Colonic mucosa (tissue), 4 donors: ENCODE data around the gene CHAF1A. TPM values are rescaled to one million over a fixed set of nuclear protein-coding genes. Genes with fewer than 3 reads are reported as not detected.

ENCODE experiments used
- DNase-seq: peaks from one replicate; pipeline ENCODE4 v3.0.0-alpha.2; 2020
- H3K27ac ChIP-seq: fragments of 200-600 bp; one replicate; pipeline ENCODE4 v1.8.0; 2021
- H3K27me3 ChIP-seq: fragments of 200-600 bp; one replicate; pipeline ENCODE4 v1.8.0; 2021
- H3K36me3 ChIP-seq: fragments of 200-600 bp; one replicate; pipeline ENCODE4 v1.8.0; 2021
- H3K4me1 ChIP-seq: fragments of 200-600 bp; one replicate; pipeline ENCODE4 v1.8.0; 2021; ENCODE audit warnings: mild to moderate bottlenecking
- H3K4me3 ChIP-seq: fragments of 200-600 bp; one replicate; pipeline ENCODE4 v1.8.0; 2021
- H3K9ac ChIP-seq, 2 donors: one replicate each; pipeline ENCODE4 v1.7.0; 2013; ENCODE audit warnings: control low read depth in 2 of 2, low read depth in 2 of 2, low read length in 2 of 2
- H3K9me3 ChIP-seq: fragments of 200-600 bp; one replicate; pipeline ENCODE4 v1.8.0; 2021
- intact Hi-C: fragments of 100-400 bp; cut with DNase I; formaldehyde crosslinking; loops from one replicate; pipeline ENCODE4 v1.14.1; 2022
- total RNA-seq, 2 donors: library from RNA; stranded (reverse); fragmentation: NEBNext Ultra II Directional in 1 of 2; extraction: Animal tissue kit (Norgen Biotek cat#: 25700) in 1 of 2; gene quantifications; one replicate each; pipeline ENCODE4 v1.2.1, GENCODE V29; 2021
- TF ChIP-seq, protein P1 (sequence below): fragments of 200-600 bp; IDR thresholded peaks from one replicate; pipeline ENCODE4 v1.8.0; 2022; ENCODE audit warnings: antibody characterized with exemption, mild to moderate bottlenecking
- donor health status: healthy.
- donor health status: DM: no; HTN: no; CAD: no.
- donor health status: DM: no; HTN: no; CAD: no.

Gene CHAF1A
- total RNA-seq, 2 donors from 2014 or later = 15.6 to 53.2 TPM

DNA sequence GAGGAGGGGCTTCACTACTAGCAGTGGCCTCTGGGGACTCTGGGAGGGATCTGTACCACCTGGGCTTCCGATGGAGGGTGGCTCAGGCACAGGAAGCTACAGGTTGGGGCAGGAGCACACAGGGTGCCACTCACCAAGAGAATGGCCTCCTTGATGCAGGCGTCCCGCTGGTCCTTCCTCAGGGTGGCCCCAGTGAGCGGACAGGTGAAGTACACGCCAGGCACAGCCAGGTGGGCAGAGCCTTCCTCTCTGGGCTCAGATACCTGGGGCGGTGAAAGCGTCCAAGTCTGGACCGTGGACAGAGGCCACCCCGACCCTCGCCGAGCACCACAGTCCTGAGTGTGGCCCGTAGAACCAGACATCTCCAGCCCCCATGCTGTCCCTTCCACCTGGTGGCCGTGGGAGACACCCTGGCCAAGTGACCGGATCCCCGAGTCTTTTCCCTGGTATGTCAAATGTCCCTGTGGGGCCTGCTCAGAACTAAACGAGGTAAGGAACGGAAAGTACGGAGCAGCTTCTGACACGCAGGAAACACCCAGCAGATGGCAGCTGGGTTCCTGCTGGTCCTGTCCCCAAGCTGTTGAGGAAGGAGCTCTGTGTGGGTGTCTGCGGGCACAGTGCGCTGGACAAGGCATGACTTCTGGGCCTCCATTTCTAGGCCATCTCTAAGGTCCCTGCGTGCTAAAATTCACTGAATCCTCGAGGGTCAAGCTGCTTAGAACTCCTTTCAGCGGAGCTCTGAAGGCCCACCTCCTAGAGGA, 50.0 kb downstream of the CHAF1A start:
- intact Hi-C loops = loop anchor here (10.0 kb wide), 1 partner anchor 48 kb away; the partner anchor contains the start of genes CHAF1A and SH3GL1
- no peak for DNase-seq
- H3K27ac ChIP-seq = no peak overlapping the region
- no peak overlapping the region for H3K4me3 ChIP-seq
- no peaks in the 10 kb centered on the region for H3K9me3 ChIP-seq
- TF ChIP-seq, protein P1, sequence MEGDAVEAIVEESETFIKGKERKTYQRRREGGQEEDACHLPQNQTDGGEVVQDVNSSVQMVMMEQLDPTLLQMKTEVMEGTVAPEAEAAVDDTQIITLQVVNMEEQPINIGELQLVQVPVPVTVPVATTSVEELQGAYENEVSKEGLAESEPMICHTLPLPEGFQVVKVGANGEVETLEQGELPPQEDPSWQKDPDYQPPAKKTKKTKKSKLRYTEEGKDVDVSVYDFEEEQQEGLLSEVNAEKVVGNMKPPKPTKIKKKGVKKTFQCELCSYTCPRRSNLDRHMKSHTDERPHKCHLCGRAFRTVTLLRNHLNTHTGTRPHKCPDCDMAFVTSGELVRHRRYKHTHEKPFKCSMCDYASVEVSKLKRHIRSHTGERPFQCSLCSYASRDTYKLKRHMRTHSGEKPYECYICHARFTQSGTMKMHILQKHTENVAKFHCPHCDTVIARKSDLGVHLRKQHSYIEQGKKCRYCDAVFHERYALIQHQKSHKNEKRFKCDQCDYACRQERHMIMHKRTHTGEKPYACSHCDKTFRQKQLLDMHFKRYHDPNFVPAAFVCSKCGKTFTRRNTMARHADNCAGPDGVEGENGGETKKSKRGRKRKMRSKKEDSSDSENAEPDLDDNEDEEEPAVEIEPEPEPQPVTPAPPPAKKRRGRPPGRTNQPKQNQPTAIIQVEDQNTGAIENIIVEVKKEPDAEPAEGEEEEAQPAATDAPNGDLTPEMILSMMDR = no peak
- peaks cover 6% of the 10 kb centered on the region for H3K4me1 ChIP-seq
- H3K9ac ChIP-seq = no peak overlapping the region
- H3K36me3 ChIP-seq = peaks cover 30% of the 10 kb centered on the region
- H3K27me3 ChIP-seq = no peaks in the 10 kb centered on the region

DNA sequence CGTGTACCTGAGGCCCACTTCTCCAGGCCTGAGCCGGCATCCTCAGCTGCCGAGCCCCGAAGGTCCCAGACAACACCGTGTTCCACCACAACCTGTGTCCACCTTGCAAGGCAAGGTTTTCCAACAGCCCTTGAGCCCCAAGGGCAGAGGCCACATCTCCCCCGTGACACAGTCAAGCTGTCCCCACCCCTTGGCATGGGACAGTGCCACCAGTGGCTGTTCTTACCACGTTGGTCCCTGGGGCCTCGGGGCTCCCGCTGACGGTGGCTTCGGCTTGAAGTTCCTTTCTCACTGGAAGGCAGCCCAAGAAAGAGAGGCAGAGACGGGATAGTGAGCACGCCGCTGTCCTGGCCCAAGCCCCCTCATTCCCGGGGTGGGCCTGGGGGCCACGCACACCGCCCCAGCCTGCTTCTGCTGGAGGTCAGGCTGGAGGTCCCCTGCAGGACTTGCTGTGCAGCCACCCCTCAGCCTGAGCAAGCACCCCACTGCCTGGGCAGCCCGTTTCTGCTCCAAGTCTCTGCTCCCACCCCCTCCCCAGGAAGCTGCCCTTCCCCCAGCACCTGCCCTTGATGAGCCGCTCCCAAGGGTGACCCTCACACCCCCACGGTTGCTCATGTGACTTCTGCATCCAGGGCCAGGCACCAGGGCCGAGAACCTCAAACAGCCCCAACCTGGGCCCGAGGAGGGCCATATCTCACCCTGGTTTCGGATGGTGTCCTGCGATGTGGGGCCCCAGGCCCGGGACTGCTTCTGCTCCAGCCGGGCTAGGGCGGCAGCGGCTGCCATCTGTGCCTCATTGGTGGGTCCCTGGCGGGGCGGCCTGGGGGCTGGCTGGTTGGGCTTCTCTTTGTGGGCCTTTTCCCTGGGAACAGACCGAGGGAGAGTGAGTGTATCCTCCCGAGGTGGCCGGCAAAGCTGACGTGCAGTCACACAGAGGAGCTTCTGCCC, 51.1 kb downstream of the CHAF1A start:
- Histone ChIP-seq H3K27me3 (no peaks in the 10 kb centered on the region), H3K27ac (no peak overlapping the region), H3K9ac (no peak overlapping the region), H3K4me3 (no peak overlapping the region), H3K4me1 (peaks cover 6% of the 10 kb centered on the region), H3K36me3 (peaks cover 28% of the 10 kb centered on the region), H3K9me3 (no peaks in the 10 kb centered on the region)
- TF ChIP-seq, protein P1 = no peak
- DNase-seq = no peak
- intact Hi-C loops = loop anchor here (10.0 kb wide), 1 partner anchor 49 kb away; the partner anchor contains the start of genes CHAF1A and SH3GL1

DNA sequence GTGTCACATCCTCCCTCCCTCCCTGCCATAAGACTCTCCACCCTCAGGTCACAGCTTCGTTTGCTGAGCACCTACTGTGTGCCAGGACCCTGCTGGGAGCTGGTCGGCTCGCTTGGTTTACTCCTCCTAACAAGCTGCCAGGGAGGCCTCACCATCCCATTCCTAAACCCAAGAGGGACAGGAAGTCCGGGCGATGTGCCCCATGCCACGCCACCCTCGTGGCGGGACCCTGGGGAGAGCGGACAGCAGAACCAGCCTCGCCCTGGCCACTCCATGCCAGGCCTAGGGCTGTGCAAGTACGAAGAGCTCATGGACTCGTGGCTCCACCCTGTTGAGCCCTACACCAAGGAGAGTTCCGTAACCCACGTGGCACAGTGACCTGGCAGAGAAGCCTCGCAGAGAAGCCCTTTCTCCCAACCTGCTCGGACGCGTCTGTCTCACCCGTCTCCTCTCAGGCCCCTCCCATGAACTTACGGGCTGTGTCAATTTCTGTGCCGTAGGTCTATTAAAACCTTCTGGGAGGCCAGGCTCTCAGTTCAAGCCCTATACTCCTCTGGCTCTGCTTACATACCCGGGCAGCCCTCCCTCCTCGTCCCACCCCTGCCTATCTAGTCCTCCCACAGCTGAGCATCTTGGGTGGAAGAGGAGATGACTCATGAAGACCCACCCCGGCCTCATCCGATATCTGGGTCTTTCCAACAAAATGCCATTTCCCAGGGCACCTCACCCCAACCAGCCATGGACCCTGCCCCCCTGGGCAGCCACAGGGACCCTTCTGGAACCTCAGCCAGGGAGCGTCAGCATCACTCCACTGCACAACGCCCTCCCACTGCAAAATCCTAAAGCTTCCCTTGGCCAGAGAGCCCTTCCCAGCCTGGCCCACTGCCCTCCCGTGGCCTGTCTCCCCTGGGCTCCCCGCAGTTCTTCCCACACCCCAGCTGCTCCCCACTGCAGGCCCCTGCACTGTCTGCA, 52.6 kb downstream of the CHAF1A start:
- peaks cover 15% of the 10 kb centered on the region for H3K36me3 ChIP-seq

DNA sequence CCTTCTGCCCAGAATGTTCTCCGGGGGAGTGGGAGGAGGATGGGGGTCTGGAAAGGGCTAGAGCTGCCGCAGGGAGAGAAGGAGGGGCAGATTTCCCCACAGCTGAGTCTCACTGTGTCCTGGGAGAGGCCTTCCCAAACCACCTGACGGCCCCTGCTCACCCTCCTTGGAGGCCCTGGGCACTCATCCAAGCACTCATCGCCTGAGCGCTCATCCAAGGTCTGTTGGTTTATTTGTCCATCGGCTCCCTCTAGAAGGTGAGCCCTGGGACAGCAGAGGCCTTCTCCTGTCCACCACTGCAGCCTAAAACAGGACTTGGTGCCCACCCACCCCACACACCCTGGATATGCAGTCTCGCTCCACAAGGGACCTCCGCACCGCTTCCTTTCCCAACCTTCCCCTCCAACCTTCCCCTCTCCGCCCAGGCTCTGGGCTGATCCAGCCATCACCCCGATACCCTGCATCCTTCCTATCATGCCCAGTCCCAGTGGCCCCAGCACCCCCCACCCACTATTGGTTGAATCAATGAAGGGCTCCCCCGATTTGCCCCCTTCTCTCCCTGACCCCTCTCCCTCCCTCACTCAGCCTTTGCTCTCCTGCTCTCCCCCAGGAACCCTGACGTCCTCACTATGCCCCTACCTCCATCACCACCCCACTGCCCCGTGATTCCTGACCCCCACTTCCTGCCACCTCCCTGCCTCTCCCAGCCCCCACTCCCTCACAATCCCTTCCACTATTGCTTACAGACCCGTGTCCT, 53.5 kb downstream of the CHAF1A start:
- intact Hi-C loops = loop anchor here (10.0 kb wide), 1 partner anchor 51 kb away; the partner anchor contains the start of genes CHAF1A and SH3GL1
- H3K4me1 ChIP-seq = peaks cover 6% of the 10 kb centered on the region
- peaks cover 15% of the 10 kb centered on the region for H3K36me3 ChIP-seq
- H3K9me3 ChIP-seq = no peaks in the 10 kb centered on the region
- H3K27me3 ChIP-seq = no peaks in the 10 kb centered on the region
- peak overlapping the region; percentile 63 to 81 for H3K9ac ChIP-seq
- TF ChIP-seq, protein P1 = no peak
- no peak overlapping the region for H3K27ac ChIP-seq
- H3K4me3 ChIP-seq = peak overlapping the region; percentile 63
- DNase-seq = no peak

More for the DNA sequence above, 52.6 kb downstream of the CHAF1A start:
- peak overlapping the region in 1 of 2 donors; percentile 50 for H3K9ac ChIP-seq
- TF ChIP-seq, protein P1 = no peak
- no peak for DNase-seq
- H3K4me1 ChIP-seq = peaks cover 6% of the 10 kb centered on the region
- intact Hi-C loops = loop anchor here (10.0 kb wide), 1 partner anchor 50 kb away; the partner anchor contains the start of genes CHAF1A and SH3GL1
- H3K27me3 ChIP-seq = no peaks in the 10 kb centered on the region
- no peak overlapping the region for H3K4me3 ChIP-seq
- H3K9me3 ChIP-seq = no peaks in the 10 kb centered on the region
- no peak overlapping the region for H3K27ac ChIP-seq
